Stimulated activated CD4-positive, alpha-beta T cell treated with anti-CD3 and anti-CD28 coated beads, Interleukin-12 subunit alpha, Interleukin-12 subunit beta, amount 100 ng/mL, for 24 hours (primary cell): ENCODE results near the gene ZNF613.
"Not testable (repeated sequence)": the region's sequence is repeated elsewhere in the genome, so short reads cannot be mapped to it uniquely, and the experiment has no call there.

ENCODE experiments used
- DNase-seq, 2 experiments: peaks; one replicate each; pipeline ENCODE4 v3.0.0-alpha.2; 2020; ENCODE audit warnings: low read depth in 2 of 2

ZNF613 gene

GRCh38 chr19:51938936-51939335 lies 11.7 kb downstream of the ZNF613 start:
- no peak for DNase-seq

GRCh38 chr19:51944798-51945552 lies 17.7 kb downstream of the ZNF613 start:
- DNase-seq, result no peak

- no peak for DNase-seq
Measured at GRCh38 chr19:51946602-51947001, 19.3 kb downstream of the ZNF613 start.

- no peak for DNase-seq
Measured at GRCh38 chr19:51948975-51949374, 21.7 kb downstream of the ZNF613 start.

- not testable (repeated sequence) for DNase-seq
Measured at GRCh38 chr19:51957846-51958245, 30.6 kb downstream of the ZNF613 start.

- DNase-seq, result no peak
Measured at GRCh38 chr19:51959791-51960190, 32.5 kb downstream of the ZNF613 start.

- not testable (repeated sequence) for DNase-seq
Measured at GRCh38 chr19:51960621-51961233, 33.5 kb downstream of the ZNF613 start.

GRCh38 chr19:51965583-51965982 lies 38.3 kb downstream of the ZNF613 start:
- DNase-seq, result no peak

GRCh38 chr19:51970718-51971117 lies 43.4 kb downstream of the ZNF613 start:
- no peak for DNase-seq

- no peak for DNase-seq
Measured at GRCh38 chr19:51971624-51972023, 44.4 kb downstream of the ZNF613 start.

- not testable (repeated sequence) for DNase-seq
Measured at GRCh38 chr19:51975787-51976186, 48.5 kb downstream of the ZNF613 start.

- DNase-seq, result no peak
Measured at GRCh38 chr19:51976852-51977251, 49.6 kb downstream of the ZNF613 start.

GRCh38 chr19:51977346-51977745 lies 50.1 kb downstream of the ZNF613 start:
- DNase-seq, result no peak

GRCh38 chr19:51978882-51979281 lies 51.6 kb downstream of the ZNF613 start:
- no peak for DNase-seq

- no peak for DNase-seq
Measured at GRCh38 chr19:51980116-51980736, 53.0 kb downstream of the ZNF613 start.

GRCh38 chr19:51980926-51981325 lies 53.7 kb downstream of the ZNF613 start:
- not testable (repeated sequence) for DNase-seq

GRCh38 chr19:51983361-51983760 lies 56.1 kb downstream of the ZNF613 start:
- no peak for DNase-seq

GRCh38 chr19:51986309-51987291 lies 59.3 kb downstream of the ZNF613 start, which contains the start of gene ZNF350:
ZNF350 (minus strand) TSS chr19:51986840; CDS start chr19:51974360, 12,480 bp downstream.
- peak; percentile 69 to 71 for DNase-seq

GRCh38 chr19:51993422-51993821 lies 66.2 kb downstream of the ZNF613 start:
- no peak for DNase-seq

- DNase-seq, result no peak
Measured at GRCh38 chr19:51994048-51994644, 66.9 kb downstream of the ZNF613 start.
